ENCODE results near the gene AXIN2.
"Not testable (repeated sequence)": the region's sequence is repeated elsewhere in the genome, so short reads cannot be mapped to it uniquely, and the experiment has no call there.

The AXIN2 gene

DNA sequence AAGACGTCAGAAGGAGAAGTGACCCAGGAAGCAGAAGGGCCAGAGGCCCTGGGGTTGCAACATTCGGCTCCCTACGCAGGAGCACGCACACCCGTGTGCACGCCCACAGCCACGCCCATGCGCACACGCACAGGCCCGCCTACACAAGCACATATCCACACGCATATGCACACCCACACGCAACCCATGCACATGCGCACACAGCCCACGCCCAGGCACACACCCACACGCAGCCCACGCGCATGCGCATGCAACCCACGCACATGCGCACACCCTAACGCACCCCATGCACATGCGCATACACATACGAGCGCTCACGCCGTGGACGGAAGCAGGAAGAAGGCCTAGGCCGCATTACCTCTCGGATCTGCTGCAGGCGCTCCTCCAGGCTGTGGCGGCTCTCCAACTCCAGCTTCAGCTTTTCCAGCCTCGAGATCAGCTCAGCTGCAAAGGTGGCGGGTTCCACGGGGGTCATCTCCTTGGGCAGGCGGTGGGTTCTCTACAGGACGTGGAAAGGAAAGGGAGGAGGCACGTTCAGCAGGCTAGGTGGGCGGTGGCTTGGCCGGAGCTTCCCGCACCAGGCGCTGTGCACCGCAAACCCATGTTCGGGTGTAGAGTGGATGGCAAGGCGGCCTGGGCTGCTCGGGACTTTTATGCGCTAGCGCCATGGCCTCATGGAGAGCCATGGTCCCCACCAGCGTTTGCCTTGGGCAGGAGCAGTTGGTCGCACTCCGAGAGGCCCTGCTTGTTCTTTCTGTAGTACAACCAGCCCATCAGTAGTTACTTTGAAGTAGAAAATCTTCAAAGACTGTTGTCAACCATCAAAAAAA lies 23.4 kb downstream of the AXIN2 start:
- DNase-seq = peak in 1 of 14 donors; percentile 11

DNA sequence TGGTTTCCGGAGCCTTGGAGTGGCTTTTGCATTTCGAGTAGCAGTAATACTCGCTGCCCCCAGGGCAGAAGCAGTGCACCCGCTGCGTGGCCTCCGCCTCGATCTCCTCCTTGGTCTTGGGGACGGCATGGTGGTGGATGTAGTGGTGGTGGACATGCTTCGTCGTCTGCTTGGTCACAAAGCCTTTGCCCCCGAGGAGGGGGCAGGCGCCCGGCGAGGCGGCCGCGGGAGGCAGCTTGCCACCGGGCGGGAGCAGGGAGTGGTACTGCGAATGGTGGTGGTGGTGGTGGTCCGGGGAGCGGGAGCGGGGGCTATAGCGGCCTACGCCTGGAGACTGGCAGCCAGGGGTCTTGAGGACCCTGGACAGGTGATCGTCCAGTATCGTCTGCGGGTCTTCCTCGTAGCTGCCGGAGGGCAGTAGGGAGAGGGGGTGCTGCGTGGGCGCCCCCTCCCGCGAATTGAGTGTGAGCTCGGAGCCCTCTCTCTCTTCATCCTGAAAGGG lies 24.1 kb downstream of the AXIN2 start:
- DNase-seq = no peak

DNA sequence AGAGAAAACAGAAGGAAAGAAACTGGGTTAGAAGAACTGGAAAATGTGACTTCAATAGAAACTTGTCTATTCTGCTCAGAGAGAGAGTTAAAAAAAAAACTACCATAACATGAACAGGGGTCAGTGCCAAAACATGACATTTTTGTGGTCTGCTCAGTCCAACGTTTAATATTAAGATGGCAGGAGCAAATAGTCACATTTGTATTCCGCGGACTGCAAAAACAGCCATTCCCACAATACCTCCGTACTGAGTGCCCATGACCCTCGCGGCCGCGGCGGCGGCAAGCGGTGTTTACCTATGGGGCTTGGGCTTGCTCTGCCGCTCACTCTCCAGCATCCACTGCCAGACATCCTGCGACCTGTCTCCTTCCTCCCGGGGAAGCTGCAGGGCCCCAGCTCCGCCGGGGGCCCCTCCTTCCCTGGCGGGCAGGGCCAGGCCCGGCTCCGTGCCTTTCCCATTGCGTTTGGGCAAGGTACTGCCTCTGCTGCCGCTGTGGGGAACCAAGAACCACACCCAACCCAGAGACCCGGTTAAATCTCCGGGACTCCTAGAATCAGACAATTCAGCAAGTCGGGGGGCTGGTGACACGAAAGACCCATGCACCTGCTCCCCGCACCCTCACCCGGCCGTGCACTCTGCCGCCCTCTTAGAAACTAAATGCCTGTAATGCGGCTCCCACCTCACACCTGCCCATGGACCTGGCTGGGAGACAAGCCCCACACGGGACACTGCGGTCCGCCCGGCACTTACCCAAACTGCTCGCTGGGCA lies 24.7 kb downstream of the AXIN2 start:
- DNase-seq = no peak

GRCh38 chr17:65535777-65536572 lies 25.5 kb downstream of the AXIN2 start:
- no peak for DNase-seq

- DNase-seq = no peak
Measured at GRCh38 chr17:65533852-65534457, 27.5 kb downstream of the AXIN2 start.

GRCh38 chr17:65533056-65533745 lies 28.2 kb downstream of the AXIN2 start:
- DNase-seq = no peak

GRCh38 chr17:65532101-65532890 lies 29.2 kb downstream of the AXIN2 start:
- DNase-seq = no peak

DNA sequence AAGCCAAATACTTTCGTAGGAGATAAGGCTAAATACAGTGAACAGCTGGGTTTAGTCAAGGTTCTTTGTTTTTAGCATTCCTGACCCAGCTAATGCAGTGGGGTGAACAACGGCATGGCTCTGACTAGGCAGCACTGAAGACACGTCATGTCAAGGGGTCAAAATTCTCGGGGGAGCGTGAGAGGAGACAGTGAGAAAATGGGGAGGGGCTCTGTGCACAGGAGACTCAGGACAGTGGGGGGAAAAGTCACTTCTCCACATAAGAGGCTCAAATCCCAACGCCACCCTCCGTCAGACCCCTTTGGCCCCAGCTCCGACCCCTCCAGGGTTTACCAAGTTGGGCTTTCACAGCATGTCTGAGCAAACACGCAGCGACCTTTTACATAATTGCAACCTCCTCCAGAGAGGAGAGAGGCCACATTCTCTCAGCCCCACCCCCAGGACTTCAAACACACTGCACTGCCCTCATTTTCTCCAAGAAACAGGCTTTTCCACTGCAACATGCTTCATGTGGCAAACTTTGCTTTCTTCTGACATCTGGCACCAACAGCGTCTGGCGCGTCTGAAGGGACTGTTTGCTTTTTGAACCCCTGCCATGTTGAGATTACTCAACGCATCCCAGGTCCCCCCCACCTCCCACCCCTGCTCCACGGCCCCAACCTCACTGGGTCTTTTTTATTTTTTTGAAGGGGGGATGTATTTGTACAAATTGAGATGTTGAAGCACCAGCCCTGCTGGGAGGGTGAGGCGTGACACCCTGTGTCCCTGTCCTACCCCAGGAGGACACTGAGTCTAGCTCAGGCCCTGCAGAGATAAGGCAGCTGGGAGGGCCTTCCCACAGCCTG lies 30.0 kb downstream of the AXIN2 start:
- DNase-seq = peak in 4 of 14 donors; percentile 15 to 30 (median 24)

- DNase-seq = peak in 2 of 14 donors; percentile 30 to 32
Measured at GRCh38 chr17:65530523-65531255, 30.8 kb downstream of the AXIN2 start.

GRCh38 chr17:65529761-65530522 lies 31.5 kb downstream of the AXIN2 start:
- no peak for DNase-seq

GRCh38 chr17:65529040-65529633 lies 32.3 kb downstream of the AXIN2 start:
- DNase-seq = no peak

DNA sequence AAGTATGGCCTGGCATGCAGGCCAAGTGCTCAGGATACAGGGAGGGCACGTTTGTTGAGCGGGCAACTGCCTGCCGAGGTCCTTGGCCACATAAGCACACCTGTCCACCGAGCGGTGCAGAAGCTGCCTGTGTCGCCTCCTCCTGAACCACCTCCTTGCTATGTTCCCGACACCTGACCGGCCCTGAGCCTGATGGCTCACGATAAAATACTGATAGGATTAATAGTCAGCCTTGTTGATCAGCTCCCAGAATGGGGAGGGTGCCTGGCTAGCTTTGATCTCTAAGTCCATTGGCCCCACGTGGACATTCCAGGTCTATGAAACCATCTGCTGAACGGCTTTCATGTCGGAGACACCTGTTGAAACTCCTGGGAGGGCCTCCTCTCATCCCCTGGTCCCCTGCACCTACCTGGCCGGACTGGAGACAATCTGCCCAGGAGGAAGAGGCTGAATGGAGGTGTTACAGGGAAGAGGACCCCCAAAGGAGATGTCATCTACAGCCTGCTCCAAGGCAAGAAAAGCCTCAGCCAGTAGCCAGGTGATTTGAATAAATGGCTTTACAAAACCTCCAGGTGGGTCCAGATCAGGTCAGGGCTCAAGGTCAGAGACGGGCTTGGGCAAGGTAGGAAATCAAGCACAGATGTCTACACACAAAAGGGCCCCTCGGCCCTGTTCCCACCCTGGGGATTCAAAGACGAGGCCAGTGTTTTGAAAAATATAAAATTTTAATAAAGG lies 33.4 kb downstream of the AXIN2 start:
- DNase-seq = no peak

DNA sequence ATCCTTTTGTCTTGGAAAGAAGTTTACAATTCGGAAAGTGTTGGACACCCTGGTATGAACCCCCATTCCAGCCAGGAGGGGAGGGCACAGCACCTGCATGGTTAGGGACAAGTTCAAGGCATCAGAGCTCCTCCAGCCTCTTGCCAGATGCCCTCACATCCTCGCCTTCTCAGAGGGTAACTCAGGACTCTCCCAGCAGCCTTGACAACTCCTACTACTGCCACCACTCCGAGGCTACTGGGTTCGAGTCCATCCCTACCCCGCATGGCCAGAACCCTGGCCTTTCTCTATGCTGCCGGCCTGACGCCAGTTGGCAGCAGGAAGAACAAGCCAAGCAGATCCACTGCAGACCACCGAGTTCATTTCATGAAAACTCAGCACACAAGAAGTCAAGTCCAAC lies 34.1 kb downstream of the AXIN2 start:
- DNase-seq = no peak

GRCh38 chr17:65526854-65527253 lies 34.6 kb downstream of the AXIN2 start:
- DNase-seq = not testable (repeated sequence)

DNA sequence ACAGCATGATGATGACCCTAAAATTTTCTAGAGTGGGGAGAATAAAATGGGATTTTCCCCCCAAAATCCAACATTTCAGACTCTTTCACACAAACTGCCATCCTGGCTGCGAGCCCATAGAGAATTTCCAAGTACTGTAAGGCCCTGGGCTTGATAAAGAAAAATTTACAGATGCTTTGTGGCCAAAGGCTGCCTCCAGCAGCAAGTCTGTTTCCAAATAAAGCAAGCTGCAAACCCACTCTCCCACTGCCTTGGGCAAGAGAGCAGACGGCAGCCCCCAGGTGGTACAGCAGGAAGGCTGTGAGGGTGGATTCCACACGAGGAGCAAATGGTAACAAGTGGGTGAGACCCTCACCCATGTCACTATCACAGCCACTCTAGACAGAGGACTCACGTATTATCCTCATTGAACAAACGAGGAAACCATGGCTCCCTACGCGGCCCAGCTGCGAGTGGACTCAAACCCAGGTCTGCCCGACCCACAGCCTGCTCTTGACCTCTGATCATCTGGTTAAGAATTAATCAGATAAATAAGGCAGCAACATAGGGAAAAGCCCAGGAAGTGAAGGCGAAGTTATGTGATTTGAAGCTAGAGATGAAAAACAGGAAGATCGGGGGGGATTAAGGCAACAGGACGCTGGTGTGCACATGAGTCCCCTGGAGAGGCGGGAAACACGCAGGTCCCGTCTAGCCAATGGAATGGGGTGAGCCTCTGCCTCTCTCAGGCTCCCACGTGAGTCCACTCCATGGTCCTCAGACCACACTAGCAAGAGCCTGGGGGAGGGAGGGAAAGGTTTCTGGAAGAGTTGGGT lies 37.4 kb downstream of the AXIN2 start:
- DNase-seq = no peak

GRCh38 chr17:65523411-65523810 lies 38.0 kb downstream of the AXIN2 start:
- DNase-seq = no peak
